ENCODE measurements around the gene ZNF226.
A peak's percentile ranks its signal among the peaks of the same experiment; 100 is the strongest.
"Not testable (repeated sequence)": the region's sequence is repeated elsewhere in the genome, so short reads cannot be mapped to it uniquely, and the experiment has no call there.

The ZNF226 gene

DNA sequence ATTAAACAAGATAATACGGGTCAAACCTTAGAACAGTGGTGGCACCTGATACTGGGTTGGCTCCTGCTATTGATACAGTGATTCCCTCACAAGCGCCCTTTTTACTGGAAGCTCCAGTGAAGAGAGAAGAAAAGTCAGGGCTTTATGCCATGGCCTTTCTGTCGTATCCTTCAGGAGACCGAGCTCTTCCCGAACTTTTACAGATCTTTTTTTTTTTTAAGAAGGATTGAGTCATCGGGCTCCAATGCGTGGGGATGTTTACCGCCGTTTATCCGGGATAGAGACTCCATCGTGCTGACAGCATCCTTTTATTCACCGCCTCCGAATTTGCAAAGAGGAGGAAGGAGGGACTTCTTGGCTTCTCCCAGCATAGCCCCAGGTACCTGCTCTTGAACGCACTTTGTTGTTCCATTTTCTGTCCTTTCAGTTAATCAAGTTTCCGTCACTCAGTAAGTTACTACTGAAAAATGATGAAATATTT lies 48.0 kb downstream of the ZNF226 start:
- peak in 1 of 2 experiments; percentile 8 for DNase-seq

DNA sequence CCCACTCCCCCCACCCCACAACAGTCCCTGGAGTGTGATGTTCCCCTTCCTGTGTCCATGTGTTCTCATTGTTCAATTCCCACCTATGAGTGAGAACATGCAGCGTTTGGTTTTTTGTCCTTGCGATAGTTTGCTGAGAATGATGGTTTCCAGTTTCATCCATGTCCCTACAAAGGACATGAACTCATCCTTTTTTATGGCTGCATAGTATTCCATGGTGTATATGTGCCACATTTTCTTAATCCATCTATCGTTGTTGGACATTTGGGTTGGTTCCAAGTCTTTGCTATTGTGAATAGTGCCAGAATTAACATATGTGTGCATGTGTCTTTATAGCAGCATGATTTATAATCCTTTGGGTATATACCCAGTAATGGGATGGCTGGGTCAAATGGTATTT lies 55.0 kb downstream of the ZNF226 start:
- not testable (repeated sequence) for DNase-seq

DNA sequence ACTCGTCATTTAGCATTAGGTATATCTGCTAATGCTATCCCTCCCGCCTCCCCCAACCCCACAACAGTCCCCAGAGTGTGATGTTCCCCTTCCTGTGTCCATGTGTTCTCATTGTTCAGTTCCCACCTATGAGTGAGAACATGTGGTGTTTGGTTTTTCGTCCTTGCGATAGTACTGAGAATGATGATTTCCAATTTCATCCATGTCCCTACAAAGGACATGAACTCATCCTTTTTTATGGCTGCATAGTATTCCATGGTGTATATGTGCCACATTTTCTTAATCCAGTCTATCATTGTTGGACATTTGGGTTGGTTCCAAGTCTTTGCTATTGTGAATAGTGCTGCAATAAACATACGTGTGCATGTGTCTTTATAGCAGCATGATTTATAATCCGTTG lies 55.9 kb downstream of the ZNF226 start:
- DNase-seq, result not testable (repeated sequence)

DNA sequence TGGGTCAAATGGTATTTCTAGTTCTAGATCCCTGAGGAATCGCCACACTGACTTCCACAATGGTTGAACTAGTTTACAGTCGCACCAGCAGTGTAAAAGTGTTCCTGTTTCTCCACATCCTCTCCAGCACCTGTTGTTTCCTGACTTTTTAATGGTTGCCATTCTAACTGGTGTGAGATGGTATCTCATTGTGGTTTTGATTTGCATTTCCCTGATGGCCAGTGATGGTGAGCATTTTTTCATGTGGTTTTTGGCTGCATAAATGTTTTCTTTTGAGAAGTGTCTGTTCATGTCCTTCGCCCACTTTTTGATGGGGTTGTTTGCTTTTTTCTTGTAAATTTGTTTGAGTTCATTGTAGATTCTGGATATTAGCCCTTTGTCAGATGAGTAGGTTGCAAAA lies 56.4 kb downstream of the ZNF226 start:
- not testable (repeated sequence) for DNase-seq
